Measurements from ENCODE around the gene LRRFIP2. TPM values are rescaled to one million over a fixed set of nuclear protein-coding genes. Genes with fewer than 3 reads are reported as not detected.

Gene LRRFIP2
- total RNA-seq, 4 donors from 2014 or later = 48.9 to 64.8 (median 62.7) TPM

DNA sequence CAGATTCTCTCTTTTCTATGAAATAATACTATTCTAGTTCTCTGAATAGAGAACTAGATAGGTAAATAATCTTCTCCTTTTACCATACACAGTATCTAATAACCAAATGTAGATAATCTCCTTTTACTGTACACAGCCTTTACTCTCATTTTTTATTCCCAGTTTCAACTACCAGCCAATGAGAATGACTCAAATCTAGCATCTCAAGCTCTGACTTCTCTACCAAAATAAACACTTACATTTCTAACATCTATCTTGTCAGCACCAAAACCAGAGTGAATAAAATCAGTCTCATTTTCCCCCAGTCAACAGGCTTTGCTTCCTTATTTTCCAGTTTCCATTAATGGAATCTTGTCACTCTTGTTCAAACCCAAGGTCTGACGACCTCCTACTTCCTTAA, 36.9 kb downstream of the LRRFIP2 start:
- no peak for DNase-seq (ENCODE audit: low spot score in 2 of 2)
- Histone ChIP-seq H3K27me3 (no peaks in the 10 kb centered on the region), H3K4me1 (peaks cover 0 to 7% (median 0%) of the 10 kb centered on the region in 4 donors), H3K36me3 (peaks cover 0 to 9% (median 0%) of the 10 kb centered on the region in 3 donors), H3K4me3 (no peak overlapping the region), H3K9me3 (no peaks in the 10 kb centered on the region), H3K27ac (no peak overlapping the region)
- TF ChIP-seq POLR2A (IDR thresholded peaks at IDR 0.05) (no peak), EP300 (IDR thresholded peaks at IDR 0.05) (no peak)
- TF ChIP-seq, protein P1, sequence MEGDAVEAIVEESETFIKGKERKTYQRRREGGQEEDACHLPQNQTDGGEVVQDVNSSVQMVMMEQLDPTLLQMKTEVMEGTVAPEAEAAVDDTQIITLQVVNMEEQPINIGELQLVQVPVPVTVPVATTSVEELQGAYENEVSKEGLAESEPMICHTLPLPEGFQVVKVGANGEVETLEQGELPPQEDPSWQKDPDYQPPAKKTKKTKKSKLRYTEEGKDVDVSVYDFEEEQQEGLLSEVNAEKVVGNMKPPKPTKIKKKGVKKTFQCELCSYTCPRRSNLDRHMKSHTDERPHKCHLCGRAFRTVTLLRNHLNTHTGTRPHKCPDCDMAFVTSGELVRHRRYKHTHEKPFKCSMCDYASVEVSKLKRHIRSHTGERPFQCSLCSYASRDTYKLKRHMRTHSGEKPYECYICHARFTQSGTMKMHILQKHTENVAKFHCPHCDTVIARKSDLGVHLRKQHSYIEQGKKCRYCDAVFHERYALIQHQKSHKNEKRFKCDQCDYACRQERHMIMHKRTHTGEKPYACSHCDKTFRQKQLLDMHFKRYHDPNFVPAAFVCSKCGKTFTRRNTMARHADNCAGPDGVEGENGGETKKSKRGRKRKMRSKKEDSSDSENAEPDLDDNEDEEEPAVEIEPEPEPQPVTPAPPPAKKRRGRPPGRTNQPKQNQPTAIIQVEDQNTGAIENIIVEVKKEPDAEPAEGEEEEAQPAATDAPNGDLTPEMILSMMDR (IDR thresholded peaks at IDR 0.05) = no peak
- 41 to 46% methylated on average over 1 of the region's 1 CpG for WGBS, 2 donors

DNA sequence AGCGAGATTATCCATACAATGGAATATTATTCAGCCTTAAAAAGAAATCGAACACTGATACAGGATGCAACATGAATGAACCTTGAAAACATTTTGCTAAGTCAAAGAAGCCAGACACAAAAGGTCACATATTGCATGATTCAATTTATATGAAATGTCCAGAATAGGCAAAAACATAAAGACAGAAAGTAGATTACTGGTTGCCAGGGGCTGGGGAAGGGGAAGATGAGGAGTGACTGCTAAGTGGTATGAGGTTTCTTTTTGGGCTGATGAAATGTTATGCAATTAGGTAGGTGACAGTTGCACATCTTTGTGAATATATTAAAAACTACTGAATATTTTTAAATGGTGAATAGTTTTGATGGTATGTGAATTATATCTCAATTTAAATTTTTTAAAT, 38.3 kb downstream of the LRRFIP2 start:
- no peak for DNase-seq (ENCODE audit: low spot score in 2 of 2)
- WGBS, 2 donors = 86 to 88% methylated on average over 2 of the region's 2 CpGs
- H3K4me3 ChIP-seq = no peak overlapping the region
- no peaks in the 10 kb centered on the region for H3K36me3 ChIP-seq
- no peak overlapping the region for H3K27ac ChIP-seq
- H3K27me3 ChIP-seq = no peaks in the 10 kb centered on the region
- H3K4me1 ChIP-seq = peaks cover 0 to 21% (median under 1%) of the 10 kb centered on the region in 4 donors
- TF ChIP-seq POLR2A (IDR thresholded peaks at IDR 0.05) = no peak
- no peaks in the 10 kb centered on the region for H3K9me3 ChIP-seq

DNA sequence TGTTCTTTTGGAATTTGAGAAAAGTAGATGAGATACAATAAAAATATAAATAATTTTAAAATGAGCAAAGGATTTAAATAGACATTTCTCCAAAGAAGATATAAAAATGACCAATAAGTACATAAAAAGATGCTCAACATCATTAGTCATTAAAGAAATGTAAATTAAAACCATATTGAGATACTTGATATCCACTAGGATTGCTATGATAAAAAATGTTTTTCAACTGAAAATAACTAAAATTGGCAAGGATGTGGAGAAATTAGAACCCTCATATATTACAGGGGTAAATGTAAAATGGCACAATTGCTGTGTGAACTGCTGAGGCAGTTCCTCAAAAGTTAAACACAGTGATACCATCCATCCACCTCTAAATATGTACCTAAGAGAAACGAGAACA, 38.8 kb downstream of the LRRFIP2 start:
- no peaks in the 10 kb centered on the region for H3K9me3 ChIP-seq
- H3K27me3 ChIP-seq = no peaks in the 10 kb centered on the region
- TF ChIP-seq POLR2A (IDR thresholded peaks at IDR 0.05) (no peak), EP300 (IDR thresholded peaks at IDR 0.05) (no peak)
- TF ChIP-seq, protein P1 (IDR thresholded peaks at IDR 0.05) = no peak
- WGBS, 2 donors = 83 to 91% methylated on average over 1 of the region's 1 CpG
- no peak overlapping the region for H3K4me3 ChIP-seq
- no peaks in the 10 kb centered on the region for H3K36me3 ChIP-seq
- no peak overlapping the region for H3K27ac ChIP-seq
- peaks cover 0 to 25% (median 2%) of the 10 kb centered on the region in 4 donors for H3K4me1 ChIP-seq
- no peak for DNase-seq (ENCODE audit: low spot score in 2 of 2)

DNA sequence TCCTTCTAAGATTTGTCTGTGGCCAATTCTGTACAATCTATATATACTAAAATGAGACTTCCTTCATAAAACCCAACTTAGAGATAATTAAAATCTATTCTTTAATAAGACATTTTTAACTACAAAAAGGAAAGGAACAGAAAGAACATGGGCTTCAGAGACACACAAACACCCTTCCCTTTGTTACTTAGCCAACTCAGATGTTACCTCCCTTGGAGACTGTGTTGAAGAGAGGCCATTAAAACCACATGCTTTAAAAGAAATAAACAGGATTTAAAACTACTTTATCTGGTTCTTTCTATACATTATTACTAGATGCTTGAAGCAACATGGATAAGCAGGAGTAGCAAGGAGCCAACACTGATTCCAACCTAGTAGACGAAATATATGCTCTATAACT, 42.0 kb downstream of the LRRFIP2 start:
- H3K4me1 ChIP-seq = peaks cover 0 to 25% (median 2%) of the 10 kb centered on the region in 4 donors
- 90 to 100% methylated on average over 1 of the region's 1 CpG for WGBS, 2 donors

DNA sequence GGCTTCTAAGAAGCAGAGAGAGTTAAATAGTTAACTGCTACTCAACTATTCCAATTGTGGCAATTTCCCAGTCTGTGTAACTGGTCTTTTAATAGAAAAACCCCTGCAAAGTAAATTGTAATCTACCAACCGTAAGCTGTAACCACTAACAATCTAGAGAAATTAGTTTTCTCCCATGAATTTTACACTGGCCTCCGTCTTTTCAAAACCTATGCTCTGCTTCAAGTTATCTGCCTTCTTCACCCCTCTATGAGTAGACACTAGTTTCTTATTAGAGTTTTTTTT, 42.6 kb downstream of the LRRFIP2 start:
- H3K27ac ChIP-seq = no peak overlapping the region
- no peaks in the 10 kb centered on the region for H3K36me3 ChIP-seq
- DNase-seq (ENCODE audit: low spot score in 2 of 2) = no peak
- TF ChIP-seq EP300 (IDR thresholded peaks at IDR 0.05) (no peak), POLR2A (IDR thresholded peaks at IDR 0.05) (no peak)
- TF ChIP-seq, protein P1 (IDR thresholded peaks at IDR 0.05) = no peak
- WGBS, 2 donors = 59 to 68% methylated on average over 2 of the region's 2 CpGs
- no peaks in the 10 kb centered on the region for H3K9me3 ChIP-seq
- no peaks in the 10 kb centered on the region for H3K27me3 ChIP-seq
- H3K4me3 ChIP-seq = no peak overlapping the region
- H3K4me1 ChIP-seq = peaks cover 0 to 25% (median 2%) of the 10 kb centered on the region in 4 donors

More for the DNA sequence above, 42.0 kb downstream of the LRRFIP2 start:
- TF ChIP-seq POLR2A (IDR thresholded peaks at IDR 0.05) (no peak), EP300 (IDR thresholded peaks at IDR 0.05) (no peak)
- TF ChIP-seq, protein P1 (IDR thresholded peaks at IDR 0.05) = no peak
- no peak overlapping the region for H3K4me3 ChIP-seq
- DNase-seq (ENCODE audit: low spot score in 2 of 2) = no peak
- no peak overlapping the region for H3K27ac ChIP-seq
- H3K36me3 ChIP-seq = no peaks in the 10 kb centered on the region
- no peaks in the 10 kb centered on the region for H3K9me3 ChIP-seq
- no peaks in the 10 kb centered on the region for H3K27me3 ChIP-seq
